Lower leg skin (tissue), 3 donors: ENCODE results near the gene FBXL14.

Experiments used
- CTCF ChIP-seq, 3 donors: fragments of 450-650 bp; IDR thresholded peaks; one replicate each; pipeline ENCODE4 v1.5.1; 2016; ENCODE audit warnings: antibody characterized with exemption in 3 of 3, mild to moderate bottlenecking in 3 of 3, moderate library complexity in 2 of 3
- POLR2A ChIP-seq, 2 donors: fragments of 450-650 bp; IDR thresholded peaks; one replicate each; pipeline ENCODE4 v1.6.1; 2016 to 2017; ENCODE audit warnings: antibody characterized with exemption in 2 of 2, mild to moderate bottlenecking in 1 of 2, moderate library complexity in 1 of 2

GRCh38 chr12:1611803-1612572 lies 17.6 kb upstream of the FBXL14 start:
- TF ChIP-seq CTCF (IDR thresholded peaks at IDR 0.05) = no peak
- TF ChIP-seq POLR2A (IDR thresholded peaks at IDR 0.05) = no peak
